ENCODE data around the gene DGLUCY. TPM values are rescaled to one million over a fixed set of nuclear protein-coding genes. Genes with fewer than 3 reads are reported as not detected.
A peak's percentile ranks its signal among the peaks of the same experiment; 100 is the strongest.

DGLUCY gene
- total RNA-seq, 1 donor from 2014 or later: 59.2 TPM

DNA sequence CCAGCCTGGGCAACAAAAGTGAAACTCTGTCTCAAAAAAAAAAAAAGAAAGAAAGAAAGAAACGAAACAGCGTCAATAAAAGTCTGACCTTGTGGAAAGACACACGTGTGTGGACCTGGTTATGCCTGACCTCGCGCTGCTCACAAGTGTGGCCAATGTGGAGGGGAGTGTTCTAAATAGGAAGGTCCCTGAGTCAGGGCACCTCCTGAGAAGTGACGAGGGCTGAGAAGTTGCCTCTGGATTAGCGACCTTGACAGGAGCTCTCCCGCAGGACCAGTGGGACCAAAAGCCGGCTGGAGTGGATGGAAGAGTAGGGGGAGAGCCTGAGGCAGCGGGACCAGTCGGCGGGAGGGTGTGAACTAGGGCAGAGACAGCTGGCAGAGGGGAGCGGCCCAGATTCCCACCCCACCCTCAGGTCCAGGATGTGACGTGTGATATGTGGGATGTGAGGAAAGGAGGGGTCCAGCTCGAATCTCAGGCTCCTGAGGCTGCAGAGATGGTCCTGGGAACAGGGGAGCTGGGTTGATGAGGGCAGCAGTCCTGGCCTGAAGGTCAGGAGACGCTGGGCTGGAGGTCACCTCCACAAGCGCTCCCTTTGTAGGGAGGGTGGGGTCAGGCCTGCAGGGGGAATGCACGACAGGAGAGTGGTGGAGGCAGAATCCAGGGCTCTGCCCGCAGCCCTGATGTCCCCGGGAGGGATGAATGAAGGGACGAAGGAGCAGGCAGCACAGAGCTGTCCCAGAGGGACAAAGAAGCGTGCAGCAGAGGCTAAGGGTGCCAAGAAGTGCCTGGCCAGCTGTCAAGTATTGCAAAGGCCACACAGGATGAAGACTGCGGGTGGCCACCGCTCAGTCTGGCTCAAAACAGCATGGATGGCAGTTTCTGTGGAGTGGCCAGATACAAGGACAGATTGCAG lies 155.5 kb downstream of the DGLUCY start:
- H3K27me3 ChIP-seq: no peaks in the 10 kb centered on the region
- H3K36me3 ChIP-seq: no peaks in the 10 kb centered on the region
- H3K27ac ChIP-seq: no peak overlapping the region
- no peaks in the 10 kb centered on the region for H3K4me1 ChIP-seq
- DNase-seq (ENCODE audit: low spot score in 2 of 2): no peak
- TF ChIP-seq, protein P1, sequence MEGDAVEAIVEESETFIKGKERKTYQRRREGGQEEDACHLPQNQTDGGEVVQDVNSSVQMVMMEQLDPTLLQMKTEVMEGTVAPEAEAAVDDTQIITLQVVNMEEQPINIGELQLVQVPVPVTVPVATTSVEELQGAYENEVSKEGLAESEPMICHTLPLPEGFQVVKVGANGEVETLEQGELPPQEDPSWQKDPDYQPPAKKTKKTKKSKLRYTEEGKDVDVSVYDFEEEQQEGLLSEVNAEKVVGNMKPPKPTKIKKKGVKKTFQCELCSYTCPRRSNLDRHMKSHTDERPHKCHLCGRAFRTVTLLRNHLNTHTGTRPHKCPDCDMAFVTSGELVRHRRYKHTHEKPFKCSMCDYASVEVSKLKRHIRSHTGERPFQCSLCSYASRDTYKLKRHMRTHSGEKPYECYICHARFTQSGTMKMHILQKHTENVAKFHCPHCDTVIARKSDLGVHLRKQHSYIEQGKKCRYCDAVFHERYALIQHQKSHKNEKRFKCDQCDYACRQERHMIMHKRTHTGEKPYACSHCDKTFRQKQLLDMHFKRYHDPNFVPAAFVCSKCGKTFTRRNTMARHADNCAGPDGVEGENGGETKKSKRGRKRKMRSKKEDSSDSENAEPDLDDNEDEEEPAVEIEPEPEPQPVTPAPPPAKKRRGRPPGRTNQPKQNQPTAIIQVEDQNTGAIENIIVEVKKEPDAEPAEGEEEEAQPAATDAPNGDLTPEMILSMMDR (IDR thresholded peaks at IDR 0.05): no peak
- peak overlapping the region in 1 of 2 donors; percentile 28 for H3K4me3 ChIP-seq
- intact Hi-C loops (cut with DNase I): no loop called here
- H3K9me3 ChIP-seq: no peaks in the 10 kb centered on the region

DNA sequence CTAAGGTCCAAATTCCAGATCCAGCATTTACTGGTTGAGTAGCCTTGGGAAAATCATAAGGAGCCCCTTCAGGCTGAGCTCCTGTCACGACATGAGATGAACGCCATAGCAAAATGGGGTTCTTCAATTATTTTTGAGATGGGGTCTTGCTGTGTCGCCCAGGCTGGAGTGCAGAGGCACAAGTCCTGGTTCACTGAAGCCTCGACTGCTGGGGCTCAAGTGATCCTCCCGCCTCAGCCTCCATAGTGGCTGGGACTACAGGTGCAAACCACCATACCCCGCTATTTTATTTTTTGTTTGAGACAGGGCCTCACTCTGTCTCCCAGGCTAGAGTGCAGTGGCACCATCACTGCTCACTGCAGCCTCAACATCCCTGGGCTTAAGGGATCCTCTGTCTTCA lies 156.3 kb downstream of the DGLUCY start:
- TF ChIP-seq, protein P1 (IDR thresholded peaks at IDR 0.05): no peak
- Histone ChIP-seq H3K27me3 (no peaks in the 10 kb centered on the region), H3K27ac (no peak overlapping the region), H3K4me3 (peak overlapping the region in 1 of 2 donors; percentile 28), H3K36me3 (no peaks in the 10 kb centered on the region), H3K4me1 (no peaks in the 10 kb centered on the region), H3K9me3 (no peaks in the 10 kb centered on the region)
- DNase-seq (ENCODE audit: low spot score in 2 of 2): no peak
- intact Hi-C loops (cut with DNase I): no loop called here

DNA sequence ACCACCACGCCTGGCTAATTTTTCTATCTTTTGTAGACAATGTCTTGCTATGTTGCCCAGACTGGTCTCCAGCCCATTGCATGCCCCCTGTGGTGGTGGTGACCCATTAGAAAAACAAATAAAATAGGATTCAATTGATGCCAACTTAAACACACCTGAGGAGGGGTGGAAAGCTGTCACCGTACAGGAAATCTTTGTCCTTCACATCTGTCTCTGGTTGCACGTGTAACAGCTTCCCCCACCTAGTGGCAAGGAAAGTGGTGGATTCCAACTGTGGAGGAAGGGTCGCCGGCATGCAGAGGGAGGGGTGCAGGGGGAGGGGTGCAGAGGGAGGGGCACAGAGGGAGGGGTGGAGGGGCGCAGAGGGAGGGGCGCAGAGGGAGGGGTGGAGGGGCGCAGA lies 156.7 kb downstream of the DGLUCY start:
- Histone ChIP-seq H3K27ac (no peak overlapping the region), H3K4me3 (no peak overlapping the region), H3K9me3 (no peaks in the 10 kb centered on the region), H3K27me3 (no peaks in the 10 kb centered on the region), H3K36me3 (no peaks in the 10 kb centered on the region), H3K4me1 (no peaks in the 10 kb centered on the region)
- DNase-seq (ENCODE audit: low spot score in 2 of 2): no peak
- TF ChIP-seq, protein P1 (IDR thresholded peaks at IDR 0.05): no peak
- intact Hi-C loops (cut with DNase I): no loop called here

DNA sequence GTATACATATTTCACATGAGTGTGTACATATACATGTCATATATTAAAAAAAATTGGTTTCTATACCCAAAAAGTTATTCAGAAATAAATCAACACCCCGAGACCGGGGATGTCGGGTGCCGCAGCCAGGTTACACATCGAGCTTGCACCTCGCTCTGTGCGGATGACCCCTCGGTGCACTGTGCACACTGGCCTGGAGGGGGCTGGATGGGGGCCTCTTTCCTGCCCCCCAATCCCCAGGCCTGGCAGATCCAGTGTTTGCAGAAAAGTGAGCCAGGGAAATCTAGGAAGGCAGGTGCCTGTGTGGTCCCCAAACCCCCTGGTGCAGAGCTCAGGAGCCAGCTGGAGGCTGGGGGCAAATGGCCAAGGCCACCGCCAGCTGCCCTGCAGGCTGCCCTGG lies 157.8 kb downstream of the DGLUCY start:
- Histone ChIP-seq H3K36me3 (no peaks in the 10 kb centered on the region), H3K9me3 (no peaks in the 10 kb centered on the region), H3K4me3 (no peak overlapping the region), H3K27ac (no peak overlapping the region), H3K4me1 (no peaks in the 10 kb centered on the region), H3K27me3 (no peaks in the 10 kb centered on the region)
- TF ChIP-seq, protein P1 (IDR thresholded peaks at IDR 0.05): no peak
- intact Hi-C loops (cut with DNase I): no loop called here
- no peak for DNase-seq (ENCODE audit: low spot score in 2 of 2)

DNA sequence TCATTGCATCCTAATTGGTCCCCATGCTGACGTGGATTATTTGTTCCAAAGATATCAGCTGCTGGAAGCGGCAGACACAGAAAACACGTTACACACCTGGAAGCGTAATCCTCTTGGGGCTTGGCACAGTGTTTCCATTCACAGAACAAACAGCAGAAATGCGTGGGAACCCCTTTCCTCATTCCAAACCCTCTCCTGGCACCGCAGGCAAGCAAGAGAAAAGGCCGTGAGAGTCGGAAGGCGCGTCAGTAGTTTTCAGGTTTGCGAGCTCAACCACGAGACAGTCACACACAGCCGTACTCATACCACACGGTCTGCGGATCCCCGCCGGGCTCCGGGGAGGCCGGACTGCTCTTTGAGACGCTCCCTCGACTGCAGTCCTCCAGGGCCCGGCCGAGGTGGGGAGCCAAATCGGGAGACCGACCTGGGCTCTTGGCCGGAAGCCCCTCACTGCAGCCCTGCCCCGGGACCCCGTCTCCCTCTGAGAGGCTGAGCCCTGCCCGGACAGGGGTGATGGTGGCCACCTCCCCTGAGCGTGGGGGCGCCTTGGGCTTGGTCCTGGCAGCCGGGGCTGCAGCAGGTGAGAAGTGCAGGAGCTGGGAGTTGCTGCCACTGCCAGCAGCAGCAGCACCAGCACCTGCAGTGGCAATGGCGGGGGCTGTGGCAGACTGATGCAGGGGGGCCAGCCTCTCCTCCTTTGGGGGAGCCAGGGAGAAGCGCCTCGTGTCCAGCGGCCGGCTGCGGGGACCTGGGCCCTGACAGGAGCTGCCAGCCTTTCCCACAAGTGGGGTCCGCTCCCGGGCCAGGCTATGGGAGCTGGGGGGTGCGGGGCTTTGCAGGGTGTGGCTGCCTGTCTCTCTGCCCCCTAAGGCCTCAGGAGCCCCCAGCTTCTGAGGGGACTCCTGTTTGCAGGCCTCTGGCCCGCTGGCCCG lies 158.7 kb downstream of the DGLUCY start:
- no peak for DNase-seq (ENCODE audit: low spot score in 2 of 2)
- Histone ChIP-seq H3K4me1 (no peaks in the 10 kb centered on the region), H3K36me3 (no peaks in the 10 kb centered on the region), H3K9me3 (no peaks in the 10 kb centered on the region), H3K27ac (no peak overlapping the region), H3K4me3 (no peak overlapping the region), H3K27me3 (no peaks in the 10 kb centered on the region)
- TF ChIP-seq, protein P1 (IDR thresholded peaks at IDR 0.05): no peak
- intact Hi-C loops (cut with DNase I): no loop called here

Measured in ascending aorta (tissue), 2 donors.